Measurements from ENCODE around the gene BMAL2. TPM values are rescaled to one million over a fixed set of nuclear protein-coding genes. Genes with fewer than 3 reads are reported as not detected.
A peak's percentile ranks its signal among the peaks of the same experiment; 100 is the strongest.

BMAL2 gene
- total RNA-seq, 2 donors from 2014 or later = 5.8 to 11.1 TPM

- no peak for DNase-seq (ENCODE audit: low spot score)
- Histone ChIP-seq H3K4me3 (no peak overlapping the region), H3K9me3 (no peaks in the 10 kb centered on the region), H3K36me3 (peaks cover 38% of the 10 kb centered on the region), H3K4me1 (ENCODE audit: control insufficient read depth in 1 of 2, low read depth in 2 of 2) (peaks cover 24 to 58% of the 10 kb centered on the region in 2 donors), H3K27me3 (replicated peaks; ENCODE audit: insufficient read depth) (no peaks in the 10 kb centered on the region), H3K27ac (peak overlapping the region in 1 of 2 donors; percentile 56)
- ATAC-seq (ENCODE audit: insufficient number of reproducible peaks, low FRiP score, low read depth) = peak; percentile 41
- peak; percentile 52 for TF ChIP-seq CTCF (IDR thresholded peaks at IDR 0.05)
Measured at GRCh38 chr12:27305673-27306456, 26.8 kb upstream of the BMAL2 start.

GRCh38 chr12:27309293-27309994 lies 23.2 kb upstream of the BMAL2 start:
- Histone ChIP-seq H3K9me3 (no peaks in the 10 kb centered on the region), H3K27me3 (replicated peaks; ENCODE audit: insufficient read depth) (no peaks in the 10 kb centered on the region), H3K4me3 (no peak overlapping the region), H3K36me3 (peaks cover 45% of the 10 kb centered on the region), H3K4me1 (ENCODE audit: control insufficient read depth in 1 of 2, low read depth in 2 of 2) (peaks cover 8 to 25% of the 10 kb centered on the region in 2 donors), H3K27ac (no peak overlapping the region)
- ATAC-seq (ENCODE audit: insufficient number of reproducible peaks, low FRiP score, low read depth) (no peak), DNase-seq (ENCODE audit: low spot score) (no peak)
- TF ChIP-seq CTCF (IDR thresholded peaks at IDR 0.05) = no peak

- H3K27ac ChIP-seq = no peak overlapping the region
- DNase-seq (ENCODE audit: low spot score) (no peak), ATAC-seq (ENCODE audit: insufficient number of reproducible peaks, low FRiP score, low read depth) (no peak)
- H3K4me1 ChIP-seq (ENCODE audit: control insufficient read depth in 1 of 2, low read depth in 2 of 2) = peaks cover 4 to 23% of the 10 kb centered on the region in 2 donors
- H3K4me3 ChIP-seq = no peak overlapping the region
- no peaks in the 10 kb centered on the region for H3K9me3 ChIP-seq
- H3K27me3 ChIP-seq (replicated peaks; ENCODE audit: insufficient read depth) = no peaks in the 10 kb centered on the region
- peaks cover 50% of the 10 kb centered on the region for H3K36me3 ChIP-seq
- no peak for TF ChIP-seq CTCF (IDR thresholded peaks at IDR 0.05)
Measured at GRCh38 chr12:27309995-27310315, 22.7 kb upstream of the BMAL2 start.

- peaks cover 56% of the 10 kb centered on the region for H3K36me3 ChIP-seq
- H3K27me3 ChIP-seq (replicated peaks; ENCODE audit: insufficient read depth) = no peaks in the 10 kb centered on the region
- no peak overlapping the region for H3K27ac ChIP-seq
- ATAC-seq (ENCODE audit: insufficient number of reproducible peaks, low FRiP score, low read depth) (no peak), DNase-seq (ENCODE audit: low spot score) (no peak)
- TF ChIP-seq CTCF (IDR thresholded peaks at IDR 0.05) = no peak
- H3K9me3 ChIP-seq = no peaks in the 10 kb centered on the region
- no peaks in the 10 kb centered on the region for H3K4me1 ChIP-seq (ENCODE audit: control insufficient read depth in 1 of 2, low read depth in 2 of 2)
- no peak overlapping the region for H3K4me3 ChIP-seq
Measured at GRCh38 chr12:27316947-27317346, 15.7 kb upstream of the BMAL2 start.

- peaks cover 55% of the 10 kb centered on the region for H3K36me3 ChIP-seq
- ATAC-seq (ENCODE audit: insufficient number of reproducible peaks, low FRiP score, low read depth) (no peak), DNase-seq (ENCODE audit: low spot score) (no peak)
- no peaks in the 10 kb centered on the region for H3K27me3 ChIP-seq (replicated peaks; ENCODE audit: insufficient read depth)
- no peak overlapping the region for H3K4me3 ChIP-seq
- H3K4me1 ChIP-seq (ENCODE audit: control insufficient read depth in 1 of 2, low read depth in 2 of 2) = peaks cover 6 to 12% of the 10 kb centered on the region in 2 donors
- TF ChIP-seq CTCF (IDR thresholded peaks at IDR 0.05) = no peak
- H3K27ac ChIP-seq = no peak overlapping the region
- H3K9me3 ChIP-seq = no peaks in the 10 kb centered on the region
Measured at GRCh38 chr12:27319409-27319808, 13.2 kb upstream of the BMAL2 start.

Data from thoracic aorta (tissue), 2 donors.